ENCODE measurements around the gene NACC2.

NACC2 gene, protein sequence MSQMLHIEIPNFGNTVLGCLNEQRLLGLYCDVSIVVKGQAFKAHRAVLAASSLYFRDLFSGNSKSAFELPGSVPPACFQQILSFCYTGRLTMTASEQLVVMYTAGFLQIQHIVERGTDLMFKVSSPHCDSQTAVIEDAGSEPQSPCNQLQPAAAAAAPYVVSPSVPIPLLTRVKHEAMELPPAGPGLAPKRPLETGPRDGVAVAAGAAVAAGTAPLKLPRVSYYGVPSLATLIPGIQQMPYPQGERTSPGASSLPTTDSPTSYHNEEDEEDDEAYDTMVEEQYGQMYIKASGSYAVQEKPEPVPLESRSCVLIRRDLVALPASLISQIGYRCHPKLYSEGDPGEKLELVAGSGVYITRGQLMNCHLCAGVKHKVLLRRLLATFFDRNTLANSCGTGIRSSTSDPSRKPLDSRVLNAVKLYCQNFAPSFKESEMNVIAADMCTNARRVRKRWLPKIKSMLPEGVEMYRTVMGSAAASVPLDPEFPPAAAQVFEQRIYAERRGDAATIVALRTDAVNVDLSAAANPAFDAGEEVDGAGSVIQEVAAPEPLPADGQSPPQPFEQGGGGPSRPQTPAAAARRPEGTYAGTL

DNA sequence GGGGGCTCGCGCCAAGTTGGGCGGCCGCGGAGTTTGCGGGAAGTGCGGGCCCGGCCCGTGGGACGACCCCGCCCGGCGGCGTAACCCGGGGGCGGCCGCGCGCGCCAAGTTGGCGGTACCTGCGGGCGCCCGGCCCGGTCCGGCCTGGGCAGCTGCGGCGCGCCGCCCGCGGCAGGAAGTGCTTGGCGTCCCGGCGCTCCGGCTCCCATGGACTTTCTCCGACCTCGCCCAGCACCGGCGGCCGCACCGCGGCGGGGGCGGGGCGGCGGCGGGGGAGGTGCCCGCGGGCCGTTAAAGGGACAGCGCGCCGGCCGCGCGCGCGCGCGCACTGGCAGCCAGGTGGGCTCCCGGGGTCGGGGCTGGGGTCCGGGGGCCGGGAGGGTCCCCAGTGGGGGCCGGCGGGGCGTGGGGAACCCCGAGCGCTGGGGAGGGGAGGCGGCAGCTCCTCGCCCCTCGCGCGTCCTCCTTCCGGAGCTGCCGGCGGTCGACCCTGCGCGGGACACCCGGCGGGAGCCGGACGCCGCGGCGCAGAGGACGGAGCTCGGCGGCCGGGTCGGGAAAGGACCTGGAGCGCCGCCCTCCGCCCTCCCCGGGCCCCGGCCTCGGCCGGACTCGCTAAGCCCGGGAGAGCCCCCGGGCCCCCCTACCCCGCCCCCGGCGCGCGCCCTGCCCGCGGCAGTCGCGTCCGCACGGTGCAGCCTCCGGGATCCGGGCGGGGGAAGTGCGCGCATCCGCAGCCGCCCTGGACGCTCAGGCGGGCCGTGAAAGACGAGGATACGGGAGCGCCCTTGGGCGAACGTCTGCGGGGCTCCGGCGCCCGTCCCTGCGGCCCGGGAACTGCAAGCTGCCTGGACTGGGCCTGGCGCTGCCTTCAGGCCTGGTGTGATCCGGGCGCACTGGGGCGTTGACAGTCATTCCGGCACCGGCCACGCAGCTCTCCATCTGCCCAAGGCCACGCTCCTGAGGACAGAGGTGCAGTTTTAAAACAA lies at the start of gene NACC2:
Gene NACC2, minus strand, starts transcription at position 220 of the 989 bp plus-strand sequence. CDS start 44,768 bp downstream, outside the sequence.
- peak; percentile 97 for DNase-seq

- DNase-seq = no peak
These were observed 49.4 kb upstream of the NACC2 start for GRCh38 chr9:136144450-136144849.

DNA sequence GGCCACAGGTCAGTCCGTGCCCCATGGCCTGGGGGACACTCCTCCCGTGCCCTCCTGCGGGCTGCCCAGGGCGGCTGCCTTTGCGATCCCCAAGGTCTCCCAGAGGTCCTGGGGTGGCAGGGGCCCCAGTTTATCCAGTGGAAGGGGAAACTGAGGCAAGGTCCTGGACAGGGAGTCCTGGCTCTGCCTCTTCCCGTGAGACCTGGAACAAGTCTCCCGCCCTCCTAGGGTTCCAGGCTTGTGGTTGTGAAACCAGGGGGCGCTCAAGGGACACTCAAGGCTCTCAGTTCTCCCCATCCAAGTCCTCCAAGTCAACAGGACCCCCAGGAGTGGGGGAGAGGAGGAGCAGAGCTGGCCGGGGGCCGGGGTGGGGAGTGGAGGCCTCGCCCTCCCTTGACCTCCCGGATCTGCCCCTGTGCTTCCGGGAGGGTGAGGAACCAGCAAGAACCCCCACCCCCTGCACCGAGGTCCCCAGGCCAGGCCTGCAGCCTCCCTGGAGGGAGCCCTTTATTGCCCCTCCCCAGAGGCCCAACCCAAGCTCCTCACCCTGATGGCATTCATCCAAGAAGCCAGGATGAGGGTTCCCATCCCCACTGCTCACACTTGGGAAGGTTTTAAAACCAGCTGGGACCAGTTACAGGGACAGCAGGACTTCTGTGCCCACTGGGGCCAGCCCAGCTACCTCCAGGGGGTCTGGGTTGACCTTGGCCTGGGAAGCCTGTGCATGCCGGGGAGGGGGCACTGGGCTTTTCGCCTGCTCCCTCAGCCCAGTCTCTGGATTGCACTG lies 48.3 kb upstream of the NACC2 start:
- no peak for DNase-seq

GRCh38 chr9:136142859-136143214 lies 47.7 kb upstream of the NACC2 start:
- DNase-seq = no peak

- DNase-seq = no peak
These were observed 47.3 kb upstream of the NACC2 start for GRCh38 chr9:136142414-136142796.

- DNase-seq = no peak
These were observed 46.8 kb upstream of the NACC2 start for GRCh38 chr9:136141682-136142413.

DNA sequence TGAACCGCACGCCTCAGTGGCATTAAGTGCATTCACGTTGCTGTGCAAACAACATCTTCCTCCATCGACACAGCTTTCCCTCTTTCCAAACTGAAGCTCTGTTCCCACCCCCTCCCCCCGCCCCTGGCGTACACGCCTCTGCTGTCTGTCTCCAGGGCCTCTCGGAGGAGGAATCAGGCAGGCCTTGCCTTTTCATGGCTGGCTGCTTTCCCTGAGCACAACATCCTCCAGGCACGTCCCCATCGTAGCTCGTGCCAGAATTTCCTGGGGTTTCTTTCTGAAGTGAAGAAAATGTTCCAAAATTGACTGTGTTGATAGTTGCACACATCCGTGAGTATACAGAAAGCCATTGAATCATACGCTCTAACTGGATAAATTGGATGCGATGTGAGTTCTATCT lies 45.9 kb upstream of the NACC2 start:
- no peak for DNase-seq

GRCh38 chr9:136140046-136140445 lies 45.0 kb upstream of the NACC2 start:
- no peak for DNase-seq

GRCh38 chr9:136138566-136138965 lies 43.5 kb upstream of the NACC2 start:
- DNase-seq = peak; percentile 90

GRCh38 chr9:136137321-136138265 lies 42.5 kb upstream of the NACC2 start:
- no peak for DNase-seq

DNA sequence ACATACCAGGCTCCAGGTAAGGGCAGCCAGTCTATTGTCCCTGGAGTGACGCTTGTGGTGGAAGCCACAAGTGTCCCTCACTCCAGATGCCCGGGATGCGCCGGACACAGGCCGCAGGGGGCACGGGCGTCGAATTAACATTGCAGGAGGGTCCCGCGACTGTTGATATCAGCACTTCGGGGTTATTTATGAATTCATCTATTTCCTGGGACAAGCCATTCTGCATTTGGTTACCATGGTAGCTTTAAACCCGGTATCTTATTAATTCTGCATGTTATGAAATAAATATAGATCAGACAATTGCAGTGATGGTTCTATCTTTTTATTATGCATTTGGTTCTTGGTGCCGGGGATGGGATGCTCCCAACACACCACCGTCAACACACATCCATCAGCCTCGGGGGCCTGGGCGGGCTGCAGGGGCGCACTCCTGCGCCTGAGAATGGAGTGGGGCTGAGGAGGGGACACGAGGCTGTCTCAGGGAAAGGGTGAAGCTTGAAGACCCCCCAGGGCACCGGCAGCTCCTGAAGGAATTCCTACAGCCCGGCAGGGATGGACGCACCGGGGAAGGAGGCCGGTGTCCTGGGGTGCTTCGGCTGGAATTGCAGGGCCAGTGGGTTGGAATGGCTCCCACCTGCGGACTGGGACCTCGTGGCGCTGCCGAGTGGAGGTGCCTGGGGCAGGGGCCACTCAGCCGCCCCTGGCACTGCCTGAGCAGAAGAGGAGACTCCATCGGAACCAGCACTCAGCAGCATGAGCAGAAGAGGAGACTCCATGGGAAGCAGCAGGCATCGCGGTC lies 41.2 kb upstream of the NACC2 start:
- DNase-seq = no peak

- DNase-seq = no peak
These were observed 40.4 kb upstream of the NACC2 start for GRCh38 chr9:136135326-136136126.

DNA sequence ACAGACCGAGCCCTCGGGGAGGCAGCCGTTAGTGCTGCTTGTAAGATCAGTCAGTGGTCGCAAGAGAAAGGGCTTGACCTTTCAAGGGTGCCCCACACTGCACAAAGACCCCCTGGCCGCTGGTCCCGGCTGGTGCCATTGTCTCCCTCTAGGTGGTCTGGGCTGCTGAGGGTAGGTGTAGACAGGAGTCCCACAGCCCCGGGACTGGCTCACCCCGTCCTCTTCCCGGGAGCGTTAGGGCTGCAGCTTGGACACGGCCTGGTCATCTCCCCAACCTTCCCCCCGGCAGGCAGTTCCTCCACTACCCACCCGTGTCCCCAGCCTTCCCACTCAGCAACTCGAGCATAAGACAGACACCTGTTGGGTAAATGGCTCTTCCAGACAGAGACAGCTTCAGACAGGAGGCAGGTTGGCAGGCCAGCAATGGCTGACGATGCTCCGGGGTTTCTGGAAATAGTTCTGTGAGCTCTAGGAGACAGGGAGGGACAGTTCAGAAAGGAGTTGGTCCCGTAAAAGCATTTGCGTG lies 38.9 kb upstream of the NACC2 start:
- DNase-seq = no peak

DNA sequence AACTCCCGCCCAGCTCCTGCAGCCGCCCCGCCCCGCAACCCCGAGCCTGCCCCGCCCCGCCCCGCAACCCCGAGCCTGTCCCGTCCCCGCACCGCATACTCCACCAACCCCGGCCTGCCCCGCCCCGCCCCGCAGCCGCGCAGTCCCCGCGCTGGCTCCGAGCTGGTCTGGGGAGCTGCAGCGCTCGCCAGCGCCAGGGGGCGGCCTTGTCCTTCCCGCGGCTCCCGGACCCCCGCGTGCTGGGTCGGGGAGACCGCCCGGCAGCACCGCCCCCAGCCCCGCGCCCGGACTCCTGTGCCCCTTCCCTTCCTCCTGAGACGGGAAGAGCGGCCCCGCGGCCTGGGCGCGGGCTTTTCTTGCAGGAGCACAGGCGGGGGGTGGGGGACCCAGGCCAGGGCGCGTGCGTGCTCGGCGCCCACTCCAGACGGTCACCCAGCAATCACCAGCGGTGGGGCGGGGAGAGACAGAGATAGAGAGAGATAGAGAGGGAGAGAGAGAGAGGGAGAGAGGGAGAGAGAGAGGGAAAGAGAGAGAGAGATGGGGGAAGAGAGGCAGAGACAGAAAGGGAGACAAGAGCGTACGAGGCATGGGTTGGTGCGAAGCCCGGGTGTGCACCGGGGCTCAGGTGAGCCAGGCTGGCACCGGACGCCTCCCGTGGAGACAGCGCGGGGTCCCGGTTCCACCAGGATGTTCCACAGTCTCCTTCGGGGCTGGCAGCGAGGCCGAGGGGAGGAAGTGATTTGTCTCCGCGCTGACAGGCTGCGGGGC lies 38.3 kb upstream of the NACC2 start:
- no peak for DNase-seq

GRCh38 chr9:136132512-136133050 lies 37.5 kb upstream of the NACC2 start:
- no peak for DNase-seq

GRCh38 chr9:136131629-136132511 lies 36.8 kb upstream of the NACC2 start:
- peak; percentile 85 for DNase-seq
